ES-I3 (cell line): ENCODE measurements around the gene PFN2.

Source experiments
- H3K36me3 ChIP-seq: 2 replicates; pipeline ENCODE4 v1.6.1; 2013; ENCODE audit warnings: mild to moderate bottlenecking, low read length, control low read depth, moderate library complexity; ENCODE audit not compliant: insufficient read depth
- H3K4me1 ChIP-seq: 2 replicates; pipeline ENCODE4 v1.6.1; 2013; ENCODE audit warnings: mild to moderate bottlenecking, control low read depth, low read length; ENCODE audit not compliant: insufficient read depth
- H3K9ac ChIP-seq: 2 replicates; pipeline ENCODE4 v1.6.1; 2013; ENCODE audit warnings: low read depth, mild to moderate bottlenecking, low read length, moderate library complexity
- H3K9me3 ChIP-seq: 2 replicates; pipeline ENCODE4 v1.6.1; 2013; ENCODE audit warnings: mild to moderate bottlenecking, low read length, moderate library complexity; ENCODE audit not compliant: control insufficient read depth, insufficient read depth

Gene PFN2

DNA sequence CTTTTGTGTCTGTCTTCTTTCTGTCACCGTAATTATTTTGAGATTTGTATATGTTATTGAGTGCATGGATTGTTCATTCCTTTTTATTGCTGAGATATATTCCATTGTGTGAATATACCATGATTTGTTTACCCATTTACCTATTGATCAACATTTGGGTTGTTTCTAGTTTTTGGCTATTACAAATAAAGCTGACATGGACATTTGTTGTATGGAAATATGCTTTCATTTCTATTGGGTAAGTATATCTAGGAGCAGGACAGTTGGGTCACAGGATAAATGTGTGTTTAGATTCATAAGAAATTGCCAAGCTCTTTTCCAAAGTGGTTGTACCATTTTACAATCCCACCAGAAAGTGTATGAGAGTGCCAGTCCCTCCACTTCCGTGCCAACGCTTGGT lies 51.2 kb downstream of the PFN2 start:
- H3K9me3 ChIP-seq = no peaks in the 10 kb centered on the region

DNA sequence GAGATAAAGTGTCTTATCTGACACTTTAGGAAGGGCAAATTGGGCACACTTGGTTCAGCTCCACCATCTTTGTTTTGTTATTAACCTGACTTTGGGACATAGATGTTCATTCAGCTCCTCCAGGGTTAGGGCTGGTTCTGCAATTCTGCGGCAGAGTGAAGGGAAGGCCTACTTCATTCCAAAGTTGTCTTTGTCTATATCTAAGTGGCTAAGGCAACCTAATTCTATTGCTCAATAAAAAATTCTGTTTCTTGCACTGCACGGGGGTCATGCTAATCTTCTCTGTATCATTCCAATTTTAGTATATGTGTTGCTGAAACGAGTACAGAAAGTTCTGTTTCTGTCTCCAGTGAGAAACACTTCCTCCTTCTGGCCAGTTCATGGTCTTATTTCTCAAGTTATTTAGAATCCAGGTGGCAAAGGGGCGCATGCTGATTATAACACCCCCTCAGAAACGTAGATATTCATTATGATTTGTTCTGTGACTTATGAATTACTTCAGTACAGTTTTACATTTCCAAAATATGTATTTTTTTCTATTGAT lies 53.5 kb downstream of the PFN2 start:
- H3K9ac ChIP-seq = no peak overlapping the region
- no peaks in the 10 kb centered on the region for H3K4me1 ChIP-seq
- no peaks in the 10 kb centered on the region for H3K36me3 ChIP-seq
- no peaks in the 10 kb centered on the region for H3K9me3 ChIP-seq

More for the DNA sequence above, 51.2 kb downstream of the PFN2 start:
- Histone ChIP-seq H3K9ac (no peak overlapping the region), H3K36me3 (peaks cover 2% of the 10 kb centered on the region; the same call in 1 of the 2 replicates), H3K4me1 (no peaks in the 10 kb centered on the region)
